HG03095 (cell line): Measurements from ENCODE around the gene TWSG1.
"Not testable (repeated sequence)": the region's sequence is repeated elsewhere in the genome, so short reads cannot be mapped to it uniquely, and the experiment has no call there.

Experiments
- ATAC-seq: cut with Tn5 transposase; IDR thresholded peaks from one replicate; pipeline ENCODE4 v1.9.1; 2021; ENCODE audit warnings: moderate library complexity; ENCODE audit not compliant: unreplicated experiment

The TWSG1 gene

GRCh38 chr18:9449600-9450414, 115.2 kb downstream of the TWSG1 start:
- no peak for ATAC-seq

DNA sequence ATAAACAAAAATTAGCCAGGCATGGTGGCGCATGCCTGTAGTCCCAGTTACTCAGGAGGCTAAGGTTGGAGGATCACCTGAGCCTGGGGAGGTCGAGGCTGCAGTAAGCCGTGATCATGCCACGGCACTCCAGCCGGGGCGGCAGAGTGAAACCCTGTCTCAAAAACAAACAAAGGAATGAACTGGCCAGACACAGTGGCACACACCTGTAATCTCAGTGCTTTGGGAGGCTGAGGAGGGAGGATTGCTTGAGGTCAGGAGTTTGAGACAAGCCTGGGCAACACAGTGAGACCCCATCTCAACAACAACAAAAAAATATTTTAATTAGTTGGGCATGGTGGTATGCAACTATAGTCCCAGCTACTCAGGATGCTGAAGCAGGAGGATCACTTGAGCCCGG, 116.3 kb downstream of the TWSG1 start:
- not testable (repeated sequence) for ATAC-seq
